Colonic mucosa (tissue), 4 donors: Measurements from ENCODE around the gene ANO7. TPM values are rescaled to one million over a fixed set of nuclear protein-coding genes. Genes with fewer than 3 reads are reported as not detected.

Source experiments
- DNase-seq: peaks from one replicate; pipeline ENCODE4 v3.0.0-alpha.2; 2020
- H3K27ac ChIP-seq: fragments of 200-600 bp; one replicate; pipeline ENCODE4 v1.8.0; 2021
- H3K27me3 ChIP-seq: fragments of 200-600 bp; one replicate; pipeline ENCODE4 v1.8.0; 2021
- H3K36me3 ChIP-seq: fragments of 200-600 bp; one replicate; pipeline ENCODE4 v1.8.0; 2021
- H3K4me1 ChIP-seq: fragments of 200-600 bp; one replicate; pipeline ENCODE4 v1.8.0; 2021; ENCODE audit warnings: mild to moderate bottlenecking
- H3K4me3 ChIP-seq: fragments of 200-600 bp; one replicate; pipeline ENCODE4 v1.8.0; 2021
- H3K9ac ChIP-seq, 2 donors: one replicate each; pipeline ENCODE4 v1.7.0; 2013; ENCODE audit warnings: control low read depth in 2 of 2, low read depth in 2 of 2, low read length in 2 of 2
- H3K9me3 ChIP-seq: fragments of 200-600 bp; one replicate; pipeline ENCODE4 v1.8.0; 2021
- CTCF ChIP-seq: fragments of 200-600 bp; IDR thresholded peaks from one replicate; pipeline ENCODE4 v1.8.0; 2022; ENCODE audit warnings: antibody characterized with exemption, mild to moderate bottlenecking
- intact Hi-C: fragments of 100-400 bp; cut with DNase I; formaldehyde crosslinking; loops from one replicate; pipeline ENCODE4 v1.14.1; 2022
- total RNA-seq, 2 donors: library from RNA; stranded (reverse); fragmentation: NEBNext Ultra II Directional in 1 of 2; extraction: Animal tissue kit (Norgen Biotek cat#: 25700) in 1 of 2; gene quantifications; one replicate each; pipeline ENCODE4 v1.2.1, GENCODE V29; 2021
- donor health status: healthy.
- donor health status: DM: no; HTN: no; CAD: no.
- donor health status: DM: no; HTN: no; CAD: no.

Gene ANO7
- total RNA-seq, 2 donors from 2014 or later: 41.4 to 55.0 TPM

GRCh38 chr2:241201445-241202267, 13.2 kb downstream of the ANO7 start:
- Histone ChIP-seq H3K4me1 (no peaks in the 10 kb centered on the region), H3K27me3 (no peaks in the 10 kb centered on the region), H3K36me3 (no peaks in the 10 kb centered on the region), H3K4me3 (no peak overlapping the region), H3K9ac (no peak overlapping the region), H3K27ac (no peak overlapping the region), H3K9me3 (no peaks in the 10 kb centered on the region)
- TF ChIP-seq CTCF: no peak
- no peak for DNase-seq
- intact Hi-C loops: no loop called here

- intact Hi-C loops: no loop called here
- Histone ChIP-seq H3K27me3 (no peaks in the 10 kb centered on the region), H3K36me3 (no peaks in the 10 kb centered on the region), H3K4me1 (no peaks in the 10 kb centered on the region), H3K4me3 (no peak overlapping the region), H3K9me3 (no peaks in the 10 kb centered on the region), H3K27ac (no peak overlapping the region), H3K9ac (no peak overlapping the region)
- no peak for DNase-seq
- no peak for TF ChIP-seq CTCF
Measured at GRCh38 chr2:241202268-241202585, 13.8 kb downstream of the ANO7 start.

GRCh38 chr2:241202681-241203080, 14.2 kb downstream of the ANO7 start:
- no peak overlapping the region for H3K4me3 ChIP-seq
- H3K9me3 ChIP-seq: no peaks in the 10 kb centered on the region
- no peak overlapping the region for H3K27ac ChIP-seq
- intact Hi-C loops: no loop called here
- no peaks in the 10 kb centered on the region for H3K27me3 ChIP-seq
- no peak for DNase-seq
- no peak for TF ChIP-seq CTCF
- H3K4me1 ChIP-seq: no peaks in the 10 kb centered on the region
- H3K36me3 ChIP-seq: no peaks in the 10 kb centered on the region
- H3K9ac ChIP-seq: no peak overlapping the region

GRCh38 chr2:241203218-241204009, 14.9 kb downstream of the ANO7 start:
- Histone ChIP-seq H3K36me3 (no peaks in the 10 kb centered on the region), H3K4me1 (no peaks in the 10 kb centered on the region), H3K9me3 (no peaks in the 10 kb centered on the region), H3K27ac (no peak overlapping the region), H3K4me3 (no peak overlapping the region), H3K27me3 (no peaks in the 10 kb centered on the region), H3K9ac (no peak overlapping the region)
- no peak for TF ChIP-seq CTCF
- intact Hi-C loops: no loop called here
- DNase-seq: no peak

GRCh38 chr2:241204010-241204384, 15.5 kb downstream of the ANO7 start:
- Histone ChIP-seq H3K4me1 (no peaks in the 10 kb centered on the region), H3K9ac (no peak overlapping the region), H3K27ac (no peak overlapping the region), H3K36me3 (no peaks in the 10 kb centered on the region), H3K4me3 (no peak overlapping the region), H3K9me3 (no peaks in the 10 kb centered on the region), H3K27me3 (no peaks in the 10 kb centered on the region)
- intact Hi-C loops: no loop called here
- DNase-seq: no peak
- TF ChIP-seq CTCF: no peak
